ENCODE measurements around the gene ZNF296.

GRCh38 chr19:45069056-45069455, 7.2 kb downstream of the ZNF296 start:
- no peak for TF ChIP-seq CTCF (conservative IDR thresholded peaks at IDR 0.05)
- TF ChIP-seq EZH2 (IDR thresholded peaks at IDR 0.05; ENCODE audit: low read depth), result no peak

All from PC-9 (cell line).